Sciatic nerve (tissue), 2 donors: ENCODE data around the gene CBR3. TPM values are rescaled to one million over a fixed set of nuclear protein-coding genes. Genes with fewer than 3 reads are reported as not detected.
"Not testable (repeated sequence)": the region's sequence is repeated elsewhere in the genome, so short reads cannot be mapped to it uniquely, and the experiment has no call there.

Source experiments
- ATAC-seq: fragments of 200-7000 bp; cut with Tn5 transposase; one replicate; pipeline ENCODE4 v1.9.1; 2020; ENCODE audit warnings: mild to moderate bottlenecking, moderate library complexity
- DNase-seq: peaks from one replicate; pipeline ENCODE4 v3.0.0-alpha.2; 2020; ENCODE audit warnings: low spot score
- intact Hi-C: fragments of 100-400 bp; cut with DNase I; formaldehyde crosslinking; loops from one replicate; pipeline ENCODE4 v1.14.2; 2022
- total RNA-seq: library from RNA; stranded (reverse); fragmentation: NEBNext Ultra II Directional; extraction: Animal tissue kit (Norgen Biotek cat#: 25700); gene quantifications from one replicate; pipeline ENCODE4 v1.2.1, GENCODE V29; 2021
- donor health status: DM: no; HTN: no; CAD: no.
- donor health status: DM: no; HTN: no; CAD: no.

The CBR3 gene
- total RNA-seq, 1 donor from 2014 or later, result 15.4 TPM

DNA sequence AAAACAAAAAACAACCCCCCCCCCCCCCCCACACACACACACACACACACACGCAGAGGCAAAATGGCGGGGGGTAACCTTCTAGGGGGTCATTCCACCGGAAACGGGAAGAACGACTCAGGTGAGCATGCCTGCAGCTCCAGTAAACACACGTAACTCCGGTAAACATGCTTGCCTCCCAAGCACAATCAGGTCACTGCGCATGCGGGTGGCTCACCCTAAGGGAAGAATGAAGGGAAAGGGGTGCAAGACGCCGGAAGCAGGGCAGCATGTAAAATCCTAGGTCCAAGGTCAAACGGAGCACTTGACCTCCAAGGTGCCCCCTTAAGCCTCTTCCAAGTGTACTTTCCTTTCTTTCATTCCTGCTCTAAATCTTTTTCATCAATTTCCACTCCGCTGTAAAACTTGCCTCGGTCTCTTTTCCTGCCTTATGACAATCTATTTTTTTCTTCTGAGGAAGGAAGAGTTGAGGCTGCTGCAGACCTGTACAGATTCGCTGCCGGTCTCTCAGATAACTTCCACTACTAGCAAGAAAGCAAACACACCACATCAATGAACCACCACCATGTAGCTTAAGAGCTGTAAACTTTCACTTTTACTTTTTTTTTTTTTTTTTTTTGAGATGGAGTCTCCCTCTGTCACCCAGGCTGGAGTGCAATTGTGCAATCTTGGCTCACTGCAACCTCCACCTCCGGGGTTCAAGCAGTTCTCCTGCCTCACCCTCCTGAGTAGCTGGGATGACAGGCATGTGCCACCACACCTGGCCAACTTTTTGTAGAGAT lies 21.0 kb upstream of the CBR3 start:
- peak; percentile 29 for ATAC-seq
- DNase-seq, result no peak
- intact Hi-C loops, result no loop called here

- DNase-seq, result no peak
- no peak for ATAC-seq
- intact Hi-C loops, result no loop called here
These were observed 19.6 kb upstream of the CBR3 start for GRCh38 chr21:36115138-36115730.

- no peak for ATAC-seq
- DNase-seq, result no peak
- intact Hi-C loops, result no loop called here
These were observed 17.6 kb upstream of the CBR3 start for GRCh38 chr21:36117286-36117741.

- DNase-seq, result no peak
- intact Hi-C loops, result no loop called here
- ATAC-seq, result peak; percentile 83
These were observed 14.5 kb upstream of the CBR3 start for GRCh38 chr21:36120304-36120888.

DNA sequence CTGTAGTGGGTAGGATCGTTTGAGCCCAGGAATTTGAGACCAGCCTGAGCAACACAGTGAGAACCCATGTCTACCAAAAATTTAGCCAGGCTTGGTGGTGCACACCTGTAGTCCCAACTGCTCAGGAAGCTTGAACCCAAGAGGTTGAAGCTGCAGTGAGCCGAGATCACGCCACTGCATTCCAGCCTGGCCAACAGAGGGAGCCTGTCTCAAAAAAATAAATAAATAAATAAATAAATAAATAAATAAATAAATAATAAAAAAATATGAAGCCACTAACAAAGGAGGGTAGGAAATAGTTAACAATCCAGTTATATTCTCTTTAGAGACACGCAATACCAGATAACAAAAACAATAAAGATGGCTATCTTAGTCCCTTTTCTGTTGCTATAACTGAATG lies 11.9 kb upstream of the CBR3 start:
- DNase-seq (no peak), ATAC-seq (no peak)
- intact Hi-C loops, result no loop called here

- intact Hi-C loops, result no loop called here
- no peak for ATAC-seq
- no peak for DNase-seq
These were observed 10.5 kb upstream of the CBR3 start for GRCh38 chr21:36124395-36124794.

- DNase-seq (peak; percentile 76), ATAC-seq (peak; percentile 39)
- intact Hi-C loops, result no loop called here
These were observed 9.2 kb upstream of the CBR3 start for GRCh38 chr21:36125512-36126207.

- ATAC-seq (no peak), DNase-seq (no peak)
- intact Hi-C loops, result no loop called here
These were observed 8.7 kb upstream of the CBR3 start for GRCh38 chr21:36126208-36126565.

GRCh38 chr21:36126621-36127110 lies 8.2 kb upstream of the CBR3 start:
- DNase-seq, result no peak
- intact Hi-C loops, result no loop called here
- ATAC-seq, result no peak

- no peak for DNase-seq
- intact Hi-C loops, result no loop called here
These were observed 7.5 kb upstream of the CBR3 start for GRCh38 chr21:36127250-36127904.

GRCh38 chr21:36127977-36128376 lies 6.9 kb upstream of the CBR3 start:
- intact Hi-C loops, result no loop called here
- ATAC-seq (no peak), DNase-seq (no peak)

More at GRCh38 chr21:36127250-36127904, 7.5 kb upstream of the CBR3 start:
- ATAC-seq, result no peak

DNA sequence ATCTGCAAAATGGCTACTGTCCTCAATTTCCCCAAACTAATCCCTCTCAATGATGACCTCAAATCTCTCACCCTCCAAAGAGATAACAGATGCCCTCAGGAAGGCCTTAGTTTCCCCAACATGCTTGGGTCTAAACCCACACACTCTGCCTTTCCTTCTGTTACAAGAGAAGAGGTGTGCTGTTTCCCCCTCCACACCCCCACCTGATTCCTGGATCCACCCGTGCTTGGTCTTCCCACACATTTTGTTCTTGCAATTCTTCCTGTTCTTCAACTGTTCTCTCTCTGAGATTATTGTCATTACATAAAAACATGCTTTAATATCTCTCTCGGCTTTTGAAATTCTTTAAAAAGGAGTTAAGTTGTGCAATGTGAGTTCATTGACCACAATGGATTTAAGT lies 5.7 kb upstream of the CBR3 start:
- intact Hi-C loops, result no loop called here
- no peak for ATAC-seq
- no peak for DNase-seq

DNA sequence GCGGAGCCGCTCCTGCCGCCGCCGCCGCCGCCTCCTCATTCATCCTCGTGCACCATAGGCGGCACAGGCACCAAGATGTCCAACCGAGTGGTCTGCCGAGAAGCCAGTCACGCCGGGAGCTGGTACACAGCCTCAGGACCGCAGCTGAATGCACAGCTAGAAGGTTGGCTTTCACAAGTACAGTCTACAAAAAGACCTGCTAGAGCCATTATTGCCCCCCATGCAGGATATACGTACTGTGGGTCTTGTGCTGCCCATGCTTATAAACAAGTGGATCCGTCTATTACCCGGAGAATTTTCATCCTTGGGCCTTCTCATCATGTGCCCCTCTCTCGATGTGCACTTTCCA lies 4.5 kb upstream of the CBR3 start:
- DNase-seq, intact Hi-C loops: not testable (repeated sequence)

GRCh38 chr21:36130839-36131238 lies 4.0 kb upstream of the CBR3 start:
- DNase-seq, ATAC-seq, intact Hi-C loops: not testable (repeated sequence)

More for the DNA sequence above, 4.5 kb upstream of the CBR3 start:
- not testable (repeated sequence) for ATAC-seq

DNA sequence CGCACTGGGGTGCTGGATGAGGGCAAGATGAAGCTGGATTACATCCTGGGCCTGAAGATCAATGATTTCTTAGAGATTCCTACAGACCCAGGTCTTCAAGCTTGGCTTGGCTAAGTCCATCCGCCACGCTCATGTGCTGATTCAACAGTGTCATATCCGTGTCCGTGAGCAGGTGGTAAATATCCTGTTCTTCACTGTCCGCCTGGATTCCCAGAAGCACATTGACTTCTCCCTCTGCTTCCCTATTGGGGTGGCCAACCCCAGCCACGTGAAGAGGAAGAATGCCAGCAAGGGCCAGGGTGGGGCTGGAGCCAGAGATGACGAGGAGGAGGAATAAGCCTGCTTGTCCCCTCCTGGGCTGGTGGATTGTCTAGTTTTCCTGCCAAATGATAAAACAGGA lies 2.2 kb upstream of the CBR3 start:
- no peak for DNase-seq
- ATAC-seq, result no peak
- intact Hi-C loops, result no loop called here

DNA sequence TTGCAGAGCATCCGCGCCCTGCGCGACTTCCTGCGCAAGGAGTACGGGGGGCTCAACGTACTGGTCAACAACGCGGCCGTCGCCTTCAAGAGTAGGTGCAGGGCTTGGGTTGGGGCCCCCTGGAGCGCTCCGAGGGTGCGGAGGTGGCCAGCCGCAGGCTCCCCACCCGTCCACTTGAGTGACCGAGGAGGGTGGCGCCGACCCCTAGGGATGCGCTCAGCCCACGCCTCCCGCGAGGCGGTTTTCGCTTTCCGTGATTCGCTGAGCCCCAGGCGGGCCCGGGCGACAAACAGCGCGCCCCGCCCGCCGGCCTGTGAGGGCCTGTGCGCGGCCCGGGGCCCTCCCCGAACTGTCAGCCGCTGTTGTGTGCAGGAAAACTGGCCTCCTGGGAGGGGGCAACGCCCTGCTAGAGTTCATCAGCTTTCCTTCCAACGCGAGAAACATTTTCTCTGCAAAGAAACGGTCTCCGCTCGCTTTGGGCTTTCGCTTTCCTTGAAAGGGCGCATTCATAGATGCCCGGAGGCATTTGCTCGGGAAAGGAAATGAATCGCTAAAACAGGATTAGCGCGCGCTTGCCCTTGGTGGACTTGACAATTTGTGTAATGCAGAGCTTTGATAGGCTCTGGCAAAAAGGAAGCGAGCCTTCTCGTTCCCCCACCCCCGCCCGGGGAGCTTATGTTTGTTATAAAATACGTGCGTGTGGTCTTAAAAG lies 668 bp downstream of the CBR3 start:
- peak; percentile 87 for ATAC-seq
- intact Hi-C loops, result no loop called here
- DNase-seq, result peak; percentile 77

GRCh38 chr21:36139791-36140190 lies 4.9 kb downstream of the CBR3 start:
- intact Hi-C loops, DNase-seq, ATAC-seq: not testable (repeated sequence)

GRCh38 chr21:36141513-36141925 lies 6.6 kb downstream of the CBR3 start:
- DNase-seq (peak; percentile 79), ATAC-seq (peak; percentile 82)
- intact Hi-C loops, result no loop called here
